Measurements from ENCODE around the gene AUTS2.

AUTS2 gene

DNA sequence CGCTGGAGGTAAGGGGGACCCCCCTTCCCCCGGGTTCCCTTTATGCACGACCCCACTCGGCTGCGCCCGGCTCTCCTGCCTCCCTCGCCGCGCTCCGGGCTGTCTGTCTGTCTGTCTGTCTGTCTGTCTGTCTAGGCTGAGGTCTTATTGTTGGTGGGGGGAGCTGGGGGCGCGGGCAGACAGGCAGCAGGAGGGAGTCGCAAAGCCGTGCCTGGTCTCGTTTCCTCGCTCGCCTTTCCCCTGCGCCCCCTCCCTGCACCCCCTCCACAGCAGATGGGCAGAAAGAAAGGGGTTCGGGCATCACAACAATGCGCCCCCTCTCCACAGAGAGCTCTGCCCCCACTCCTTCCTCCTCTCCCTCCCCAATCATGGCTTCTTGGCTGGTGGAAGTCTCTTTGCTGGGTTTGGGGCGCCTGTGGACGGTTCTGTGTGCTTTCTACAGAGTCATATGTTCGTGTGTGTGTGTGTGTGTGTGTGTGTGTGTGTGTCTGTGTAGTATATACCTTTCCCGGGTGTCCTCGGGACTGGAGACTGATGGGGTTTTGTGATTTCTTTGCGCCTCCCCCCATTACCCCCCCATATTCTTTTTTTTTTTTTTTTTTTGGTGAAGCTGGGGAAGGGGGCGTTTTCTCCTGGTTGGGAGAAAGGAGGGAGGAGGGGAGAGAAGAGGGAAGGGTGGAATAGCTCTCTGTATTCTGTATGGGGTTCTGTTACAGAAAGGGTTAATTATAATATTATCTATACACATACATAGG is 1.9 kb downstream of the AUTS2 start:
- DNase-seq (ENCODE audit: low read depth): no peak

DNA sequence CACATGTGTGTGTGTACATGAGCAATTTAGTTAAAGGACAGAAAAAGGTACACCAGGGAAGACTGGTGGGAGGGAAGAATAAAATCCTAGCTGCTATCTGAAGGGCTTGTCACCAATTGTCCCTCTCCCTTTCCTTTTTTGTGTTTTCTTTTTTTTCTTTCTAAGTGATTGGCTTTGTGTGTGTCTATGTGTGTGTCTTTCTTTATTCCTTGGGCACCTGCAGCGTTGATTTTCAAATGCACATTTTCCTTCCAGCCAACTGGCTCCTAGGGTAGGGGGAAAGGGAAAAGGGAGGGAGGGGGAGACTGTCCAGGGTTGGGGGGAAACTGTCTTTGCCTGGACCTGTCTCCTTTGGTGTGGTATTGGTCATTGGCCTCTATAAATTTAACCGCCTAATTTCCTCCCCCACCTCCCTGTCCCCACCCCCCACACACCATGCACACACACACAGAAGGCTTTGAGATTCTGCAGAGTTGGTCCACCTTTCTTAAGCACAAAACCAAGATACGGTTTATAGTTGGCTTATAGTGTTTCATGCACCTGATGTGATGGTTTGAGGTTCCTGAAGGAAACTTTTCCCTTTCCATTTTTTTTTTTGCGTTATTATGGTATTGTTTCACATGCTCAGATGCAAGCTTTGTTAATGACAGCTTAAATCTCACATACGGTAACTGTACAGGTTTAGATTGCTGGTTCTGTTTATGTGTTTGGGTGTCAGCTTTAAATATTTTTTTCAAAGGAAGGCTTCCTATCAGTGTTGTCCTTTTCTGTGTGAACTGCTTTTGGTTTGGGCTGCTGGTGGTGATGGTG is 2.6 kb downstream of the AUTS2 start:
- no peak for DNase-seq (ENCODE audit: low read depth)

DNA sequence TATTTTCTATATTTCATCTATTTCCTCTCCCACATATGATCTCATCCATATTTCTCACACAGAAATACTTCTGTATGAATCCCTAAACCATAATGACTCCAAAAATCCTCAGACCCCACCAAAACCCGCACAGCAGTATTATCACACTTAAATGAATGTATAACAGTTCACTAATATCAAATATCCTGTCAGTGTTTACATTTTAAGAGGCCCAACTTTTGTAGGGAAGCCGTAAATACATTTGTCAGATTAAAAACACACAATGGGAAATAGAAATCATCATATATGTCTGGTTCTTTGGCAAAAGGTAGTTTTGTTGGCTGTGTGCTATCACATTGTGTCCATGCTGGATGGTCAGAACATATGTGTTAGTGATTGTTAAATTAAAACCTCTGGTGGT is 4.2 kb downstream of the AUTS2 start:
- DNase-seq (ENCODE audit: low read depth): no peak

DNA sequence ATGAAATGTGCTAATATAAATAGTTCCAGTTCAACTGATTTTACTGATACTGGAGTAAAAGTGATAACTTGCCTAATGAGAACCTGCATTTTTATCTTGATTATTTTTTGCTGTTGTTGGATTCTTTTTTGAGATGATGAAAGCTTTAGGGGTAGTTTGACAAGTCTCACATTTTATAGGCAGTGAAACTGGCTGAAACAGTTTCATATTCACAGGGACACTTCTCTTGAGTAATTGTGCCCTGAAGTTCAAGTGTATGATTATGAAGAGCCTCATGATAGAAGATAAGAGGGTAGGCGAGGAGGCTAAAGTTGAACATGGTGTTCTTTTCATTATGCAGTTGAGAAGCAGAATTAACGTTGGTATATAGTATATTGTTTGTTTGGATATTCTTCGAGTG is 5.1 kb downstream of the AUTS2 start:
- DNase-seq (ENCODE audit: low read depth): no peak

DNA sequence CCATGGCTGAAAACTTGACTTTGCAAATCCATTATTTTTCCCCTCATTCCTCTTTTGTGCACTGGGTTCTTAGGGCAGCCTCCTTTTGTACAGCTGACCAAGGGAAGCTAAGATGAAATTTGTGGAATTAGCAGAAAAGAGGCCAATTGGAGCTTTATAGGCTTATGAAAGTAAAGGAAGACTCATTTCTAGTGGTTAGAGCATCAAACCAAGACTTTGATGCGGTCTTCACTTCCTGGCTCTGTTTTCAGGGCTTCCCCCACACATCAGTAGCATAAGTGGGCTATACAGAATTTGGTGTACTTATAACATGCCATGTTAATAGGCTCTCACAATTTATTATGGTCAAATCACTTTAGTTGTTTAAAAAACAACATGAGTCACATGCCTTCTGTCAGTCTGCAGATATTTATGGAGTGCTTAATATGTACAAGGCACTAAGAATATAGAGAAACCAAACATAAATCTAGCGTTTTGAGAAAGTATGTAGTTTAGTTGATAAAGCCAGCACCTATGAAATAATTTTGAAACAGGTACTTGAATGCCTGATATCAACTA is 5.7 kb downstream of the AUTS2 start:
- no peak for DNase-seq (ENCODE audit: low read depth)

DNA sequence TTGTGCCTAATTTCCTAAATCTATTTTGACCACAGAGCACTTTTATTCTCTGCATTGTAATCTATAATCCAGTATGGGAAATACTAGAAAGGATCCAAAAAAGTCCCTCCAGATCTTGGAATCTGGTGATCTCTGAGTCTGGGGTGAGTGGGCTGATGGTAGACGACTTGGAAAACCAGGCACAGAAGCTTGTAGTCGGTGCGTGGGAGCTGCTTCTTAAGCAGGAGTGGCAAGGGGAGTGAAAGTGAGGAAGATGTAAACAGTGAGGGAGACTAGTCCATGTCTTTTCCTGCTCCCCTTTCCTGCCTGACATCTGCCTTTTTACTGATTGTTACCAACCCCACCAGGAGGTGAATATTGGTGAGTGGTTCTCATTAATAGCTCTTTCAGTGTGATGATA is 6.8 kb downstream of the AUTS2 start:
- DNase-seq (ENCODE audit: low read depth): no peak

DNA sequence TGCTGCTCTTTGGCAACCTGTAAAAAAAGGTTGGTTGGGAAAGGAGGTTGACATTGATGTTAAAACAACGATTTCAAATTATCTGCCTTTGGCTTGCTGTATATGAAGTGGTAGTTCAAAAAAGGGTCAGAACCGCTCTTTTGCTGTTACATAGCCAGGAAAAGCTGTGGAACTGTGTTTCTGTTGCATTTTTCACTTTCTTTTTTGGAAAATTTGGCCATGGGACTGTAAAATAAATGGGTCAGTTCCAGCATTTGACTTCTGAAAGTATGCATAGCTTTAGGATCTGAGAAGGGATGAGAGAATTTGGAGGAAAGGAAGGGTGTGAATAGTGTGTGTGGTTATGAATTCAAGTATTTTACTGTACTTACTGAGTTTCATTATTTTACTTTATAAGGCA is 7.3 kb downstream of the AUTS2 start:
- no peak for DNase-seq (ENCODE audit: low read depth)

DNA sequence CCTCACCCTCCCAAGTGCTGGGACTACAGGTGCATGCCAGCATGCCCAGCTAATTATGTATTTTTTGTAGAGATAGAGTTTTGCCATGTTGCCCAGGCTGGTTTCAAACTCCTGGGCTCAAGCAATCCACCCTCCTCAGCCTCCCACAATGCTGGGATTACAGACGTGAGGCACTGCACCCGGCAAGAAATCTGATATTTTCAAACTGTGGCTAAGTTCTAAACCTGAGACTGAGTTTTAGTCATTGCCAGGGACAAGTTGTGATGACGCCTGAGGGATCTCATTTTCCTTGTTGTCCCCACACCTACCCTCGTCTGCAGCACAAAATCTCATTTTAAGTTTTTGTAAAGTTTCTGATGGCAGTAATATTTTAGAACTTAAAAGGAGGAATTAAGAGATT is 9.8 kb downstream of the AUTS2 start:
- DNase-seq (ENCODE audit: low read depth): no peak

DNA sequence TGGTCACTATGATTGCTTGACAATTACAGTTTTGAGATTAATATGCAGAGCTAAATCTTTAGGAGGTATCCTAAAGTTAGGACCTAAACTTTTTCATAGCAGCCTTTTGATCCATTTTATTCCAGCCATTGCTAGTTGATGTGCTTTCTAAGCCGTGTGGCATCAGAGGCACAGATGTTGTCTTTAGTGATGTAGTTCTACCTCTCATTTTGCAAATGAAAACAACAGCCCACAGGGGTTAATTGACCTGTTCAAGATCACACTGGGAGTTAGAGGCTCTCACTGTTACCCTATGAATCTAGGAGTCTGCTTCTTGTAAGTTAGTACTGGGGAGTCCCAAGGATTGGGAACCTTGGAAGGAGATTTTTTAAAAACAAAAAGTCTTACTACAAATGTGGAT is 10.6 kb downstream of the AUTS2 start:
- no peak for DNase-seq (ENCODE audit: low read depth)

DNA sequence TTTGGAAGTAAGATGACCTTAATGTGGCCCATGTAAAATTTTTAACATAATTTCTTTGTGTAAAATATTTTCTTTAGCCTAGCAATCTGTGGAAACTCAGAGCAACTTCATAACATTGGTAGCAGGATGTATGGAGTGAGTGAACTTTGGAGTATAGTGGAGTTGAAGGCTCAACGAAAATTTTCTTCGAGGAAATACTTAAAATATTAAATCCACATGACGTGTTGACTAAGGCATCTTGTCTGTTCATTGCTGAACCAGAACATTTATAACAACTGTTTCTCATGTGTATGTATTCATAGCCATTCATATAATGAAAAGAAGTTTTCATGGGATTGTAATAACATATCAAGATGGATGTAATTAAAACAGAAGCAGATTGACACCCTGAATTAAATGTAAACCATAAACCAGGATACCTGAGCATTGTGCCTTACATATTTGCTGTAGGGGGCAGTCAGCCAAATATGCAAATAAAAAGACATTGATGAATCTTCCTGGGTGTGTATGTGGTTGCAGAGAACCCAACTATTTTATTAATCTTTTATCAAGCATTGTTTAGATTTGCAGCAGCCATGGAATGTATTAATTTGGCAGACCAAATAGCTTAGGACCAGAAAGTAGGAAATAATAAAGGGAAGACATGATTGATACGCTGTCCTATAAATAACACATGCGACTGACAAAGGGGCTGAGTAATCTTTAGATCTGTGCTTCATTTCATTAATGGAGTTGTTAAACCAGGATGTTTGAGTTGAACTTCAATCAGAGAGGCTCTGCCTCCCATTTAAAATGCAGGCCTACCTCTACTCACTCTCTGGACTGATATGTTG is 11.5 kb downstream of the AUTS2 start:
- DNase-seq (ENCODE audit: low read depth): no peak

DNA sequence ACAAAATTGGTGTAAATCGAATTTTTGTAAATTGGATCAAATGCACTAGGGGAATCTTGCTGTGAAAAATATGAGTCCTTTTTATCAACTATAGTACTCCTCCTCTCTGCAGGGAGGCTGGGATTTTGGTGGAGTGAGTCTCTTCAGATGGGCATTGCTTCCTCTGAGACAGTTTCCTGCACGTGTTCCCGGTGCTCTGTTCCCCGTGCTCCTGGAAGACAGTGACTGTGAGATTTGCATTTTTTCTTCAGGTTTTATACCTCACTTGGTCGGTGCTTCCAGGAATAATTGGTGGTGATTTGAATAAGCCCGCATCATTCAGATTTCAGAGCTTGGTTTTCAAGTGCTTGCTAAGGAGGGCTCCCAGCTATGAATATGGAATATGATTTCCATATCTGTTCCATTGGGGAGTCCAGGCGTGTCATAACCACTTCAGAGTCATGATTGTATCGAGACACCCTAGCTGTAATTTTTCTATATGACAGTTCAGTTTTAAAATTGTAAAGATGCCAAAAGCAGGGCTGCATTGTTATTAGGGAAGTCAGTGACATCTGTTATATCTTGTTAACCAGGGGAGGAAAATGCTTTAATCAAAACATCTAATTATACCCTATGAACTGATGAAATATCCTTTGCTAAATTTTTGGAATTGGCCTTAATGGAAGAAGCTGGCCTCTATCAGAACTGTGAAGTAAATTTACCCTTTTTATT is 12.3 kb downstream of the AUTS2 start:
- no peak for DNase-seq (ENCODE audit: low read depth)

DNA sequence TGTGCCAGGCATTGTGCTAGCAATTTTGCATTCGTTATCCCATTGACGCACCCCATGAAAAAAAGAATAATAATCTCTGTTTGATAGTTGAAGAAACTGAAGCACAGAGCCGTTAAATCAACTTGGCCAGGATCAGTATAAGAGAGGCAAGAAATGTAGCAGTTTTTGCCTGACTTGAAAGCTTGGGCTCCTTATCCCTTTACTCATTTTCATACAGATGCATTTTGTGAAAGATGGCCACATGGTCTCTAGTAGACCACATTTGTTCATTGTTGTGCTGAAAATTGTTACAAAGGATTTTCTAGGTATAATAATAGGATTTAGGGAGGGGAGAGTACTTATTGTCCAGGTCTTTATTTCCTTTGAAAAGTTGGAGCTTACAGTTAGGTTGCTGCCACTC is 14.7 kb downstream of the AUTS2 start:
- DNase-seq (ENCODE audit: low read depth): no peak

DNA sequence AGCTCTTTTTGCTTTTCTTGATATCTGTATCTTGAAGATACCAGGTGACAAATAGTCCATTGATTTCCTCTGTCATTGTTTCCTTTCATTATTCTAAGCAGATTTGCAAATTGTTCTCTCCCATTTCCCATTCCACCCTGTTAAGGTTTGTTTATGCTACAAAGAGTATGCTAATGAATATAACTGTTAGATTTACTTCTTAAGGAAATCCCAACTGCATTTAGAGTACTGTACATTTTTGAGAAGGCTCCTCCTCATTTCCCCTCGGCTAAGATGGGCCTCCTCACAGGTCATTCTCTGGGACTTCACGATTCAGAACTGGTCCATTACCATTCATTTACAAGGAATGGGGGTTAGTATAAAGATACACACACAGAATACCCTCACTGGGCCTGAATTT is 15.6 kb downstream of the AUTS2 start:
- DNase-seq (ENCODE audit: low read depth): no peak

DNA sequence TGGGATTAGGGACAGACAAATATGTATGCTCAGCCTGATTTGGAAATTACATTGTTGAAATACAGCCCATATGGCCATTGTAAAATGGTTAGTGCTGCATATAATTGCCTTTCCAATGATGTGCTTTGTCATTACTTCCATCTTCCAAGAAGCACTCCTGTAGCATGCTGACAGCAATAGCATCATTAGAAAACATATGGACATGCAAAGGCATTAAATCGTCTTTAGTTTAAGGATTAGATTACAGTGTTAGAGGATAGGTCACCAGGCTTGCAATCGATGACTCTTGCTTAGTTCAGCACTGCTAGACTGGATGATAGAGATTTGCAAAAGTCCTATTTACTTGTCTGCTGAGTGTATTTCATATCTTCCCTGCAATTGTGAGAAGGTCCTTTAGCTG is 17.4 kb downstream of the AUTS2 start:
- DNase-seq (ENCODE audit: low read depth): no peak

DNA sequence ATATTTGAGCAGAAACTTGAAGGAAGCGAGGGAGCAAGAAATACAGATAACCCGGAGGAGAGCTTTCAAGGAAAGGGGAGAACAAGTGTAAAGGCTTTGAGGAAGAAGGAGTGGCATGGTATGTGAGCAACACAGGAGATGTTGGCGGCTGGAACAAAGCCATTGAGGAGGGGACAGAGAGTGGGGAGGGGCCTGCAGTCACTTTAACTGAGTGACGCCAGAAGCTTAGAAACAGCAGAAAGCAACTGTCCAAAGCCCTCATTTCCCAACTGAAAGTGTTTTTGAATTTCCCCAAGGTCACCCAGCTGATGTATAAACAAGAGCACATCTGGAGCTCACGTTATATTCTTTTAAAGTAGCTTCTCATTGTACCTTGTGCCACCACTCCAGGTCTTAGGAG is 19.1 kb downstream of the AUTS2 start:
- DNase-seq (ENCODE audit: low read depth): no peak

DNA sequence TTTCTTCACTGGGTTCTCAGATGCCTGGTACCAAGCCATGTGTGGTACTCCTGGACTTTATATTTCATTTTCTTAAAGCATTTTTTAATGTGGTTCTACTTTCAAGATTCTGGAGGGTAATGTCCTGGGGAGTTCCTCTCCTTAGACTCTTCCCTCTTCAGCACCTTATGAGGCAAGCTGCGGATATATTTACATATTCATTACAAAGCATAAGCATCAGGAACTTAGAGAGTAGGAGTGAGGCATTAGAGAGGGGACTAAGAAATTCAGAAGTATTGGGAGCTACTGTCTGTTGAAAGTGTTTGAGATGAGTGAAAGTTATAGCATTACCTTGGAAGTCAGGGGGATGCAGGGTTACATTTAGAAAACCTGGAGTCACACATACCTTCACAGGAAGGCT is 20.8 kb downstream of the AUTS2 start:
- DNase-seq (ENCODE audit: low read depth): no peak

DNA sequence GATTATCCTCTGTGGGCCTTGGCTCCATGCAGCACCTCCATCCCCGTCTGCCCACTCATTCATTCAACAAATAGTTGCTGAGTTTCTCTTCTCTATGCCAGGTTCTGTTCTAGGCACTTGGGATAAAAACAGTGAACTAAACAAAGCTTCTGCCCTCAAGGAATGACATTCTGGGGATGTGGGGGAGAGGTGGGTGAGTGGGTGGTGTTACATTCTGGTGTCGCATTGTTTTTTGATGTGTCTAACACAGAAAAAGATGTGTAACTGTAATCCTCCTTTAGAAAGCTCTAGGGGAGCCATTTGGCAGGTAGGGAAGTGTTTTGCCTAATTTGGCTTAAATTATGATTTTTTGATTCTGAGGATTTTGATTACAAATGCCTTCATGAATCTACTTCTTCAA is 21.4 kb downstream of the AUTS2 start:
- no peak for DNase-seq (ENCODE audit: low read depth)

DNA sequence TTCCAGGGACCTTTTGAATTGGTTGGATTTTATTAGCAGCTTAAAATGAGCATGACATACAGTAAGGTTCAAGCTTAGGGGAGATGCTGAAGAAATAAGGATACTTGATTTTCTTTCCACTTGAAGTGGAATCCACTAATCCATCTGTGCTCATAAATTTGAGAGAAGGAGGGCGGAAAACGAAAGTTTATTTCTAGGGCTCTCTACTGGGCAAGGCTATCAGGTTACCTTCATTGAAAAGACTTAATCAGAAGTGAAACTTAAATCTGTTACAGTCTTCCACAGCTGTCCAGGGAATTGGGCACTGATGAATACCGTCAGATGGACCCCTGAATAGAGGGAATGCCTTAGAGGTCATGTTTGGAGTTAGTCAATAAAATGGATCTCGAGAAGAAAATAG is 21.8 kb downstream of the AUTS2 start:
- no peak for DNase-seq (ENCODE audit: low read depth)

DNA sequence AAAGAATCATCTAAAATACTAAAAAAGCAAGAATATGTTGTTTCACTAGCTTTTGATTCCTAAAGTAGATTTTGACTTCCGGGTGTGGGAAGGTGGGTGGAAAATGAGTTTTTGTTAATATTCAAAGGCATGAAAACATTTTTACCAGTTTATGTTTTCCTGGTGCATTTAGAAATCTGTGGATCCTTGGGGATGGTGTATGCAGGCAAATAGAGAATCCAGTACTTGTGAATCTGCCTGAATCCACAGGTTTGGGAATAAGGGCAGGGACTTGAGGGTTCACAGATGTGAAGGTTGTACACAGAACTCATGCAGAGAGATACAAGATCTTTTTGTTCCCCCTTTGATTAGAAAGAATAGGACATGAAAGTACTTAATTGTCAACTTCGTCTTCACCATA is 22.4 kb downstream of the AUTS2 start:
- no peak for DNase-seq (ENCODE audit: low read depth)

DNA sequence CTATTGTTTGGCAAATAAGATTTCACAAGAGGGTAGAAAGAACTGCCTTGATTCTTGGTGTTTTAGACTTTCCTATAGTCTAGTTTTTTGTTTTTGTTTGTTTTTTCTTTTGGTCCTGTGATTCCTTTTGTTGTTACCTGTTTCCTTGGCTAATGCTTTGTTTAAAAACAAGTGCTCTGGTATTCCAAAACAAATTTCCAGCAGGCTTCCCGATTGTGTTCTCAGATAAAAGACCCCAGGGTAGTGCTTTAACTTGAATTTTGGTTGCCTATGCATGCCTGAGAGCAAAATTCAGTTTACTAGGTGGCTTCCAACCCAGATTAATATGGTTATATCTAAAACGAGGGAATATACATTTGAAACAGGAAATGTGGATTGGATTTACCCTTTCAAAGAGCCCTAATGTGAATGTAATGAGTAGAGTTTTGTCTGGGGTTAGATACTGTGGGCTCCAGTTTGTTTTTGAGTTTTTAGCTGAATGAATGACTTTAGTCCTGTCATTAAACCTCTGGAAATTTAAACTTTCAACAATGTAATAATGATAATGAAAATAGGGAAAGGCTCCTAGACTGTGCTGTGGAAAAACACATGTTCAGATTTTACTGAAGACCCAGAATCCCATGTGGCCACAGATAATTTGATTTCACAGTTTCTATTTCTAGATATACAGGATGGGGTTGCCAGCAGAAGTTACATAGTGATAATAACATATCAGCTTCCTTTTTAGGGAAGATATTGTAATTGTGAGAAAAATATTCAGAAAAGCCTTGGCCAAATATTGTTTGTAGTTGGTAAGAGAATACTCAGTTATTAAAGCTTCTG is 23.9 kb downstream of the AUTS2 start:
- DNase-seq (ENCODE audit: low read depth): no peak

DNA sequence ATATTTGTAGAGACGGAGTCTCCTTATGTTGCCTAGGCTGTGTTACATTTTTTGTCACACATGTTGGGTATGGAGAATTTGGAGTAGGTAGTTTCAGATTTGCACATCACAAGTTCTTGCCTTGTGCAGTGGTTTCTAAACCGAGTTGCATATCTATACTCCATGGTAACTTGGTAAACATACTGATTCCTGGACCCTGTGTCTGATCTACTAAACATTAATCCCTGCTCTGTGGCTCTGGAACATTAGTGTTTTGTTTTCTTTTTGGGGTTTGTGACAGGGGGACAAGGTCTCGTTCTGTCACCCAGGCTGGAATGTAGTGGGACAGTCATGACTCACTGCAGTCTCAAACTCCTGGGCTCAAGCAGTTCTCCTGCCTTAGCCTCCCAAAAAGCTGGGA is 24.7 kb downstream of the AUTS2 start:
- no peak for DNase-seq (ENCODE audit: low read depth)

All from HS-5 (cell line).